ENCODE measurements around the gene ATG16L2. TPM values are rescaled to one million over a fixed set of nuclear protein-coding genes. Genes with fewer than 3 reads are reported as not detected.

Gene ATG16L2
- total RNA-seq, 2 experiments from 2014 or later: 103 to 168 TPM

GRCh38 chr11:72813740-72814285 is 398 bp upstream of the ATG16L2 start:
- H3K27ac Mint-ChIP-seq: peak overlapping the region; percentile 91
- H3K9me3 Mint-ChIP-seq (ENCODE audit: low read depth): no peaks in the 10 kb centered on the region
- CTCF ChIA-PET: interaction anchor here (0.8 to 5.9 kb wide), 18 partner anchors 10 to 365 kb away, joined by 3 to 63 read pairs (median 4); partner anchors contain the start of genes FCHSD2 and STARD10
- H3K27me3 Mint-ChIP-seq: no peaks in the 10 kb centered on the region
- DNase-seq (peak; percentile 86), ATAC-seq (peak; percentile 67)
- peaks cover 56% of the 10 kb centered on the region for H3K36me3 Mint-ChIP-seq
- peak overlapping the region; percentile 90 for H3K4me3 Mint-ChIP-seq
- H3K4me1 Mint-ChIP-seq: peaks cover 55% of the 10 kb centered on the region

GRCh38 chr11:72815110-72815618 is 953 bp downstream of the ATG16L2 start:
- H3K4me1 Mint-ChIP-seq: peaks cover 53% of the 10 kb centered on the region
- H3K27ac Mint-ChIP-seq: peak overlapping the region; percentile 99
- DNase-seq: no peak
- peaks cover 56% of the 10 kb centered on the region for H3K36me3 Mint-ChIP-seq
- H3K4me3 Mint-ChIP-seq: peak overlapping the region; percentile 100
- H3K27me3 Mint-ChIP-seq: no peaks in the 10 kb centered on the region
- no peaks in the 10 kb centered on the region for H3K9me3 Mint-ChIP-seq (ENCODE audit: low read depth)
- CTCF ChIA-PET: interaction anchor here (0.9 to 5.9 kb wide), 7 partner anchors 10 to 363 kb away, joined by 3 to 61 read pairs (median 7); partner anchors contain the start of gene STARD10
- no peak for ATAC-seq

DNA sequence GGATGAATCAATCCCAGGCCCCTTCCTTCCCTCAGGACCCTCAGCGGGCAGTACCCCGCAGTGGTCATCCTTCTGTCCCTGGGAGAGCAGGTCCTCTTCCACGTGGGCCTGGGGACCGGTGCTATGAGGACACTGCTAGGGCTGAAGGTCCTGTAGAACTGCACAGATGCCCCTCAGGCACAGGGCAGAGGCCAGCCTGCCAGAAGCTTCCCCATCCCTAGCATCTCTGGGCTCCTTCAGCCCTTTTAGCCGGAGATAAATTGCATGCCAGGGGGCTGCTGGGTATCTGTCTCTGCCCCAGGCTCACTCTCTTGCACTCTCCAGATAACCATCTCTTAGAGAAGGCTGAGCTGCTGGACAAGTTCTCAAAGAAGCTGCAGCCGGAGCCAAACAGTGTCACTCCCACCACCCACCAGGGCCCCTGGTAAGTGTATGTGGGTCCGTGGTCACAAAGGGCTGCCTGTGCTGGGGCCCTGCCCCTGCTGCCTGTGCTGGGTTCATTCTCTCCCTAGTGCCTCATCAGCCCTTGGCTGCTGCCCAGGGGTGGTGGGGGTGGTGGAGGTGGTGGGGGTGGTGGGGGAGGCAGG is 2.3 kb downstream of the ATG16L2 start:
- H3K27ac Mint-ChIP-seq: peak overlapping the region; percentile 99
- peak overlapping the region; percentile 100 for H3K4me3 Mint-ChIP-seq
- CTCF ChIA-PET: interaction anchor here (0.7 to 5.9 kb wide), 7 partner anchors 11 to 362 kb away, joined by 3 to 61 read pairs (median 7); partner anchors contain the start of gene STARD10
- no peaks in the 10 kb centered on the region for H3K9me3 Mint-ChIP-seq (ENCODE audit: low read depth)
- DNase-seq (no peak), ATAC-seq (no peak)
- peaks cover 58% of the 10 kb centered on the region for H3K36me3 Mint-ChIP-seq
- H3K27me3 Mint-ChIP-seq: no peaks in the 10 kb centered on the region
- peaks cover 50% of the 10 kb centered on the region for H3K4me1 Mint-ChIP-seq

GRCh38 chr11:72817966-72818365 is 3.8 kb downstream of the ATG16L2 start:
- Mint-ChIP-seq H3K9me3 (ENCODE audit: low read depth) (no peaks in the 10 kb centered on the region), H3K4me3 (no peak overlapping the region), H3K27me3 (no peaks in the 10 kb centered on the region), H3K27ac (no peak overlapping the region), H3K4me1 (peaks cover 43% of the 10 kb centered on the region), H3K36me3 (peaks cover 47% of the 10 kb centered on the region)
- DNase-seq (no peak), ATAC-seq (no peak)
- CTCF ChIA-PET: no interaction called here

DNA sequence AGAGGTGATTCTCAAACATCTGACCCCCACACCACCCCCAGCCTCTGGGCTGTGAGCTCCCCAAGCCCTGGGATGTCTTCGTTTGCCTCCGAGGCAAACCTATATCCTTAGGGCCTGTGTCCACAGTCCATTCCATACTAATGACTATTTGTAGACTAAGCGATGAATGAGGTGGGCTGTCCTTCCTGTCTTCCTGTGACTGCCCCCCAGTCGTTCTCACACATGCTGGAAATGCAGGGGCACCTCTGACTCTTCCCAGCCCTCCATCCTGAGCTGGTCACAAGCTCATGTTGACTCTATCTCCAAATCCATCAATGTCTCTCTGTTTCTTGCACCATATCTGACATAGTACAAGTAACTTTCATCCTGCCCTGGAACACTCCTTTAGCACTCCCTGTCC is 4.8 kb downstream of the ATG16L2 start:
- H3K4me1 Mint-ChIP-seq: peaks cover 41% of the 10 kb centered on the region
- H3K27ac Mint-ChIP-seq: no peak overlapping the region
- CTCF ChIA-PET: interaction anchor here (0.8 to 1.2 kb wide), 2 partner anchors 9 to 25 kb away, joined by 3 read pairs; partner anchors contain the start of gene STARD10
- DNase-seq (no peak), ATAC-seq (no peak)
- no peak overlapping the region for H3K4me3 Mint-ChIP-seq
- no peaks in the 10 kb centered on the region for H3K9me3 Mint-ChIP-seq (ENCODE audit: low read depth)
- no peaks in the 10 kb centered on the region for H3K27me3 Mint-ChIP-seq
- peaks cover 44% of the 10 kb centered on the region for H3K36me3 Mint-ChIP-seq

DNA sequence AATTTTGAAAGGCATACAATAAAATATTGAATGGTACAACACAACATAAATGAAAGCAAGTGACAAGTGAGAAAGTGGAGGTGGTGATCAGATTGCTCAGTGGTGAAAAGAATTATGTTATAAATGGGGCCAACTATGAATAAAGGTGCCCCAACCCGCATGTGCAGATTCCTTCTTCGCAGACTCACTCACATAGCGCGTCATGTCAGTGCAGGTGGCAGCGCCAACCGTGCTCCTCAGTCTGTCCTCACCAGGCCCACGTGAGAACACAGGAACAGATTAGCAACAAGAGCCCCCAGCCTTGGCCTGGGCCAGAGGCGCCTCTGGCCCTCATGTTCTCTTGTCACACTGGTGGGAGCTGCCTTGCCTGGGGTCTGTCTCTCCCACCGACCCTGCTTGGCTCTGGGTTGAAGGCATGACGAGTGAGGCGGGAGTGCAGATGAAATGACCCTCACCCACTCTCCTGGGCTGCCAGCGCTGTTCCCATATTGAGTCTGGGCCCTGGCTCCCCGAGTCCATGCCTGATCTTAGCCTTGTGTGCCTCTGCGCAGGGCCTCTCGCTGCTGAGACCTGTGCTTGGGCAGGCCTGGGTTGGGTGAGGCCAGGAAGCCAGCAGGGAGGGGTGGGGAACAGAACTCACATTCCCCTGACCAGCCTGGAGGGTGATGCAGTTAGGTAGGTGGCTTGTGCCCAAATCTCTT is 6.4 kb downstream of the ATG16L2 start:
- Mint-ChIP-seq H3K36me3 (peaks cover 42% of the 10 kb centered on the region), H3K27me3 (no peaks in the 10 kb centered on the region), H3K4me1 (peaks cover 39% of the 10 kb centered on the region), H3K27ac (peak overlapping the region; percentile 13), H3K4me3 (no peak overlapping the region), H3K9me3 (ENCODE audit: low read depth) (no peaks in the 10 kb centered on the region)
- ATAC-seq (no peak), DNase-seq (no peak)
- CTCF ChIA-PET: interaction anchor here (1.1 kb wide), 1 partner anchor 357 kb away, joined by 3 read pairs; no protein-coding TSS in a partner anchor

- no peak for DNase-seq
- Mint-ChIP-seq H3K27me3 (no peaks in the 10 kb centered on the region), H3K36me3 (peaks cover 44% of the 10 kb centered on the region), H3K27ac (peak overlapping the region; percentile 32), H3K4me3 (no peak overlapping the region), H3K9me3 (ENCODE audit: low read depth) (no peaks in the 10 kb centered on the region), H3K4me1 (peaks cover 34% of the 10 kb centered on the region)
- no peak for ATAC-seq
- CTCF ChIA-PET: interaction anchor here (1.1 to 2.0 kb wide), 2 partner anchors 10 to 356 kb away, joined by 3 to 8 read pairs; no protein-coding TSS in a partner anchor
These were observed 7.2 kb downstream of the ATG16L2 start for GRCh38 chr11:72821221-72821919.

DNA sequence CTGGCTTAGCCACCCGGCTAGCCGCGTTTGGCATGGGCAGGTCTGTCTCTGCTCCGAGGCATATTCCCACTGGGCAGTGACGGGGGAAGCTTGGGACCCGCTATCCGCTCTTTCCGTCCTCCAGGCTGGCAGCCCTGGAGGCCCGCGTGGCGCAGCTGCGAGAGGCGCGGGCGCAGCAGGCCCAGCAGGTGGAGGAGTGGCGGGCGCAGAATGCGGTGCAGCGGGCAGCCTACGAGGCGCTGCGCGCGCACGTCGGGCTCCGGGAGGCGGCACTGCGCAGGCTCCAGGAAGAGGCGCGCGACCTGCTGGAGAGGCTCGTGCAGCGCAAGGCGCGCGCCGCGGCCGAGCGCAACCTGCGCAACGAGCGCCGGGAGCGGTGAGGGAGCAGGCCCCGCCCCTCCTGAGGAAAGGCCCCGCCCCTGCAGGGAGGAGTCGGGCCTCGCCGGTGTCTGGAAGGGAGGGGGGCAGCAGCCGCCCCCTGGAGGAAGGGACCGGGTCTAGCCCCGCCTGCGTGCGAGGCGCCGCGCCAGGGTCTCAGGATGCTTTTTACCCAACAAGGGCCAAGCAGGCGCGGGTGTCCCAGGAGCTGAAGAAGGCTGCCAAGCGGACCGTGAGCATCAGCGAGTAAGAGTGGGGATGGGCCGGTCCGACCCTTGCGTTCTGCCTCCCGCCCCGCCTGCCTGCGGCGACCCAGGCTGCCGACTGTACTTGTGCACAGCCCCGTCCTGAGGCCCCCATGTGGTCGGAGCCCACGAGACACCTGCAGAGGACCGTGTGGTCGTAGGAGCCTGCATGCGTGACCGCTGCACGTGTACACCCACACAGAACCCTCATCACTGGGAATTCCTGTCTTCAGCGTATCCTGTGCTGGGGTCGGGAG is 7.9 kb downstream of the ATG16L2 start:
- DNase-seq (peak; percentile 92), ATAC-seq (peak; percentile 93)
- Mint-ChIP-seq H3K27me3 (no peaks in the 10 kb centered on the region), H3K36me3 (peaks cover 41% of the 10 kb centered on the region), H3K4me1 (peaks cover 34% of the 10 kb centered on the region), H3K4me3 (no peak overlapping the region), H3K27ac (peak overlapping the region; percentile 40), H3K9me3 (ENCODE audit: low read depth) (no peaks in the 10 kb centered on the region)
- CTCF ChIA-PET: interaction anchor here (1.1 to 2.0 kb wide), 2 partner anchors 9 to 356 kb away, joined by 3 to 8 read pairs; no protein-coding TSS in a partner anchor

DNA sequence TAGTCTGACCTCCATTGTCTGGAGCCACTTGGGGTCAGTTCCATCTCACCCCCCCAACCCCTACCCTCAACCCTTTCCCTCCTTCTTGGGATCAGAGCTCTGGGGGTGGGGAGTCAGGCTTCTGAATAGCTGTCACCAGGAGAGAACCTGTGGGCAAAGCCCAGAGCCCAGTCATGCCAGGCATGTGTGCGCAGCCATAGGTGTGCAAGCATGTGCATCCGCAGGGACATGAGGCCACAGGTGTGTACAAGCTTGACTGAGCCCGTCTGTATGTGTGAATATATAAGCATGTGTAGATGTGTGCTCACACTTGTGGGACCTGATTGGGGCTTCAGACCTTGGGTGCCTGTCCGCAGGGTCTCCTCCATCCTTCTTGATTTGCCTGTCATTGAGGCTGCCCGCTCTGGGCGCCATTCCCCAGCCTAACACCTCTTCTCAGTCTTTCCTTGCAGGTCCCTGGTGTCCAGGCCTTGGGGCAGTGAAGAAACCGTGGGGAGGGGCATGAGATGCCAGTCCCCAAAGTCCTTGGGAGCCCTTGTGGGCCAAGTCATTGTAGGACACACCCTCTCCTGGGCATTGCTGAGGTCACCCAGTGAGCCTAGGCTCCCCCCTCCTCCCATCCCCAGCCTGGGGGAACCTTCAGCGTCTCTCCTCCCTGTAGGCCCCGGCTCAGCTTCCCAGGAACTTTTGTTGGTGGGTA is 9.0 kb downstream of the ATG16L2 start:
- CTCF ChIA-PET: interaction anchor here (0.8 to 2.0 kb wide), 3 partner anchors 8 to 98 kb away, joined by 3 to 8 read pairs (median 3); no protein-coding TSS in a partner anchor
- Mint-ChIP-seq H3K27me3 (no peaks in the 10 kb centered on the region), H3K27ac (peak overlapping the region; percentile 32), H3K36me3 (peaks cover 34% of the 10 kb centered on the region), H3K4me3 (no peak overlapping the region), H3K4me1 (peaks cover 33% of the 10 kb centered on the region), H3K9me3 (ENCODE audit: low read depth) (no peaks in the 10 kb centered on the region)
- no peak for ATAC-seq
- DNase-seq: no peak

DNA sequence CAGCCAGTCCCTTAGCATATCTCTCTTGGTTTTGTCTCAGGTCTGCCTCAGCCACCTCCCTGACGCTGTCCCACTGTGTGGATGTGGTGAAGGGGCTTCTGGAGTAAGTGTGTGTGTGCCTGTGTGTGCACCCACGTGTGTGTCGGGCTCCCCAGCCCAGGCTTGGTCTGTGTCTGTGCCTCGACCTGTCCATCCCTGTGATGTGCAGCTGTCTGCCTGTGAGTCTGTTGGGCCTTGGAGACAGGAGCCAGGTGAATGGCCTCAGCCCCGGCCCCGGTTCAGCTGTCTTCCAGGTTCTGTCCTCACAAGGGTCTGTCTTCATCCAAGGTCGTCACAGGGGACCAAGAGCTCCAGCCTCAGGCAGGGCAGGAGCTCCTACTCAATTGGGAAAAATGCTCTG is 9.8 kb downstream of the ATG16L2 start:
- Mint-ChIP-seq H3K27ac (no peak overlapping the region), H3K9me3 (ENCODE audit: low read depth) (no peaks in the 10 kb centered on the region), H3K36me3 (peaks cover 32% of the 10 kb centered on the region), H3K4me1 (peaks cover 34% of the 10 kb centered on the region), H3K4me3 (no peak overlapping the region), H3K27me3 (no peaks in the 10 kb centered on the region)
- CTCF ChIA-PET: interaction anchor here (0.8 to 1.4 kb wide), 2 partner anchors 13 to 99 kb away, joined by 3 read pairs; no protein-coding TSS in a partner anchor
- no peak for ATAC-seq
- DNase-seq: no peak

GRCh38 chr11:72824811-72825505 is 10.7 kb downstream of the ATG16L2 start:
- ATAC-seq: no peak
- Mint-ChIP-seq H3K4me3 (no peak overlapping the region), H3K9me3 (ENCODE audit: low read depth) (no peaks in the 10 kb centered on the region), H3K27ac (no peak overlapping the region), H3K4me1 (peaks cover 32% of the 10 kb centered on the region), H3K36me3 (peaks cover 33% of the 10 kb centered on the region), H3K27me3 (no peaks in the 10 kb centered on the region)
- no peak for DNase-seq
- CTCF ChIA-PET: interaction anchor here (0.8 kb wide), 1 partner anchor 9 kb away, joined by 3 read pairs; no protein-coding TSS in a partner anchor

All from activated CD8-positive, alpha-beta memory T cell treated with anti-CD3 and anti-CD28 coated beads, Interleukin-2, amount 10 ng/mL, durations not matched to agents 7 days and 5 days (primary cell).